HCT116 (cell line): Measurements from ENCODE around the gene GYPE.
"Not testable (repeated sequence)": the region's sequence is repeated elsewhere in the genome, so short reads cannot be mapped to it uniquely, and the experiment has no call there.

Experiments
- CTCF ChIP-seq, 3 experiments: fragments of 200-600 bp in 1 of 3; sonication (generic) in 1 of 3; IDR thresholded peaks in 2 of 3; conservative IDR thresholded peaks in 1 of 3; 2 replicates each; pipeline ENCODE4 v1.5.1; 2012 to 2017; ENCODE audit warnings: low read depth in 2 of 3, low read length in 2 of 3, antibody characterized with exemption in 1 of 3, borderline replicate concordance in 1 of 3, control low read depth in 1 of 3, mild to moderate bottlenecking in 1 of 3, mixed read lengths in 1 of 3, mixed run types in 1 of 3, moderate library complexity in 1 of 3; ENCODE audit not compliant: insufficient read depth in 1 of 3
- EZH2 ChIP-seq: fragments of 200-600 bp; sonication (generic); IDR thresholded peaks from 2 replicates; pipeline ENCODE4 v1.6.1; 2017; ENCODE audit warnings: antibody characterized with exemption, mixed run types
- REST ChIP-seq: IDR thresholded peaks from 2 replicates; pipeline ENCODE4 v1.6.1; 2012; ENCODE audit warnings: low read depth
- SIN3A ChIP-seq: IDR thresholded peaks from 2 replicates; pipeline ENCODE4 v1.6.1; 2012; ENCODE audit warnings: low read depth
- ZNF274 ChIP-seq: fragments of 200-500 bp; sonication (Bioruptor generic); IDR thresholded peaks from 2 replicates; pipeline ENCODE4 v1.6.1; 2014; ENCODE audit warnings: mild to moderate bottlenecking, low read depth, low read length, inconsistent platforms

- not testable (repeated sequence) for TF ChIP-seq SIN3A, ZNF274, EZH2, REST
- TF ChIP-seq CTCF (IDR thresholded peaks at IDR 0.05 in 2 of 3, conservative IDR thresholded peaks at IDR 0.05 in 1 of 3; ENCODE audit: borderline replicate concordance in 1 of 3, insufficient read depth in 1 of 3, low read depth in 2 of 3, low read length in 2 of 3): peak; percentile 50 to 59 (median 50); a peak in 5 of 6 replicates
These were observed 2.5 kb upstream of the GYPE start for GRCh38 chr4:143907811-143908210.
